Endothelial cell of umbilical vein (primary cell): Measurements from ENCODE around the gene CLN6. TPM values are rescaled to one million over a fixed set of nuclear protein-coding genes. Genes with fewer than 3 reads are reported as not detected.

Source experiments
- BruUV-seq: library from RNA; stranded (reverse); fragments of 400-500 nt; replicated peaks from 2 replicates; lab custom pipeline; 2021; lab: Mats Ljungman, UMichigan
- CTCF ChIA-PET: fragments of 300-600, 350-600 bp; sonication (Branson Sonifier 250); formaldehyde crosslinking; loops from one replicate; lab custom pipeline; 2021; ENCODE audit warnings: antibody characterized with exemption, inconsistent platforms; lab: Charles Lee
- POLR2A ChIA-PET: fragments of 300-600, 350-600 bp; sonication (Branson Sonifier 250); formaldehyde crosslinking; loops from one replicate; lab custom pipeline; 2021; ENCODE audit warnings: antibody characterized with exemption, inconsistent platforms; lab: Charles Lee
- DNase-seq: peaks from one replicate; pipeline ENCODE4 v3.0.0-alpha.2; 2011; ENCODE audit warnings: low read depth, low spot score
- FAIRE-seq: peaks from 2 replicates; lab custom pipeline; 2011; peaks lifted over from hg19 to GRCh38; lab: Jason Lieb, UNC
- H2AFZ ChIP-seq: 2 replicates; pipeline ENCODE4 v1.6.0; 2012; ENCODE audit warnings: low read depth, low read length, control low read depth, inconsistent platforms
- H3K27ac ChIP-seq: 2 replicates; pipeline ENCODE4 v1.5.1; 2011; ENCODE audit warnings: low read depth, mild to moderate bottlenecking, control low read depth, low read length, moderate library complexity; ENCODE audit not compliant: insufficient read depth
- H3K27me3 ChIP-seq, 2 experiments: 2 replicates each; pipeline versions ENCODE4 v1.6.0 to v1.6.1; 2011; ENCODE audit warnings: low read length in 2 of 2, mixed read lengths in 1 of 2; ENCODE audit not compliant: control insufficient read depth in 2 of 2, insufficient read depth in 2 of 2
- H3K36me3 ChIP-seq, 2 experiments: 2 replicates in 1 of 2; 3 replicates in 1 of 2; pipeline ENCODE4 v1.5.1; 2011; ENCODE audit warnings: low read length in 2 of 2, mild to moderate bottlenecking in 1 of 2, moderate library complexity in 1 of 2; ENCODE audit not compliant: control insufficient read depth in 2 of 2, insufficient read depth in 2 of 2; ENCODE audit errors: extremely low read depth in 1 of 2
- H3K4me1 ChIP-seq: 3 replicates; pipeline ENCODE4 v1.5.1; 2011; ENCODE audit warnings: mild to moderate bottlenecking, low read length; ENCODE audit not compliant: control insufficient read depth, insufficient read depth; ENCODE audit errors: extremely low read depth
- H3K4me2 ChIP-seq: 2 replicates; pipeline ENCODE4 v1.6.1; 2011; ENCODE audit warnings: low read length, control low read depth, mixed read lengths; ENCODE audit not compliant: insufficient read depth
- H3K4me3 ChIP-seq, 3 experiments: fragments of 200-600 bp in 1 of 3; sonication (generic), shearing (Covaris generic) in 1 of 3; replicated peaks in 1 of 3; 2 replicates each; pipeline ENCODE4 v1.5.1; 2011 to 2016; ENCODE audit warnings: control low read depth in 3 of 3, low read length in 3 of 3, mild to moderate bottlenecking in 2 of 3, inconsistent platforms in 1 of 3, low read depth in 1 of 3, moderate library complexity in 1 of 3; ENCODE audit not compliant: insufficient read depth in 1 of 3
- H3K79me2 ChIP-seq: 2 replicates; pipeline ENCODE4 v1.6.0; 2012; ENCODE audit warnings: low read length, inconsistent platforms; ENCODE audit not compliant: control insufficient read depth, insufficient read depth
- H3K9ac ChIP-seq: replicated peaks from 2 replicates; pipeline ENCODE3; 2011; ENCODE audit warnings: low read length, control low read depth; ENCODE audit not compliant: insufficient read depth; ENCODE audit errors: extremely low read depth
- H3K9me1 ChIP-seq: replicated peaks from 3 replicates; pipeline ENCODE4 v1.6.0; 2011; ENCODE audit warnings: mild to moderate bottlenecking, low read length; ENCODE audit not compliant: control insufficient read depth, insufficient read depth; ENCODE audit errors: extremely low read depth
- H3K9me3 ChIP-seq: replicated peaks from 2 replicates; pipeline ENCODE4 v1.5.1; 2012; ENCODE audit warnings: low read length, inconsistent platforms; ENCODE audit not compliant: control insufficient read depth, insufficient read depth
- H4K20me1 ChIP-seq: replicated peaks from 2 replicates; pipeline ENCODE3; 2011; ENCODE audit warnings: mild to moderate bottlenecking, low read length; ENCODE audit not compliant: control insufficient read depth, insufficient read depth; ENCODE audit errors: extremely low read depth
- EZH2 ChIP-seq: IDR thresholded peaks from 2 replicates; pipeline ENCODE4 v1.6.1; 2012; ENCODE audit warnings: borderline replicate concordance, low read depth, mild to moderate bottlenecking, moderate library complexity, low read length, inconsistent platforms; ENCODE audit not compliant: severe bottlenecking
- FOS ChIP-seq: IDR thresholded peaks from 2 replicates; pipeline ENCODE4 v1.6.1; 2011; ENCODE audit warnings: mild to moderate bottlenecking, low read length, moderate library complexity, borderline replicate concordance; ENCODE audit not compliant: insufficient read depth
- GATA2 ChIP-seq: IDR thresholded peaks from 2 replicates; pipeline ENCODE4 v1.7.0; 2011; ENCODE audit warnings: low read depth, mild to moderate bottlenecking, moderate library complexity, mixed read lengths, low read length; ENCODE audit not compliant: insufficient read length, insufficient read depth
- JUN ChIP-seq: IDR thresholded peaks from 2 replicates; pipeline ENCODE4 v1.6.1; 2011; ENCODE audit warnings: borderline replicate concordance, low read depth; ENCODE audit not compliant: insufficient read length, insufficient read depth
- MYC ChIP-seq: IDR thresholded peaks from one replicate; pipeline ENCODE4 v1.6.1; 2011; ENCODE audit warnings: mild to moderate bottlenecking, low read depth, low read length
- POLR2A ChIP-seq: IDR thresholded peaks from 2 replicates; pipeline ENCODE4 v1.6.1; 2012; ENCODE audit warnings: low read depth, mild to moderate bottlenecking, control low read depth, low read length
- POLR2AphosphoS5 ChIP-seq: IDR thresholded peaks from 2 replicates; pipeline ENCODE4 v1.6.1; 2012; ENCODE audit warnings: low read depth, mild to moderate bottlenecking, control low read depth, low read length, moderate library complexity; ENCODE audit not compliant: insufficient read depth
- dilution Hi-C: fragments of 300-500 bp; cut with MboI; formaldehyde crosslinking; loops from one replicate; pipeline ENCODE4 v1.15.0; 2019; ENCODE audit warnings: low sequenced_read_pairs; ENCODE audit not compliant: extremely low pct_ligation_motif_present
- intact Hi-C: fragments of 100-400 bp; cut with micrococcal nuclease; formaldehyde crosslinking; loops from one replicate; pipeline ENCODE4 v1.10.0; 2022
- polyA plus RNA-seq, 4 experiments: library from polyadenylated mRNA; depleted of rRNA in 3 of 4; stranded (reverse) in 3 of 4; unstranded in 1 of 4; fragments of >200 nt; gene quantifications; 2 replicates each; pipeline versions ENCODE4 v1.2.1 to v1.2.3, GENCODE V29; 2011 to 2012; ENCODE audit warnings: missing spikeins in 1 of 4
- total RNA-seq: library from RNA; stranded (reverse); gene quantifications from 2 replicates; pipeline ENCODE4 v1.2.3, GENCODE V29; 2021
- TF ChIP-seq, protein P1 (sequence below): IDR thresholded peaks from 2 replicates; pipeline ENCODE4 v1.6.1; 2011; ENCODE audit not compliant: insufficient read depth, insufficient read length
- TF ChIP-seq, protein P2 (sequence below), 2 donors: IDR thresholded peaks; 1 replicate in 1 of 2; 2 replicates in 1 of 2; pipeline ENCODE4 v1.5.1; 2011; ENCODE audit warnings: low read length in 2 of 2, mild to moderate bottlenecking in 2 of 2, moderate library complexity in 2 of 2, control low read depth in 1 of 2, inconsistent platforms in 1 of 2, low read depth in 1 of 2; ENCODE audit not compliant: insufficient read depth in 1 of 2; ENCODE audit errors: extremely low read depth in 1 of 2

The CLN6 gene
- total and polyA plus RNA-seq, 2 donors (not counting 3 experiments of a cell fraction or from before 2014, with no cell fraction given): 53.9 to 75.5 TPM

DNA sequence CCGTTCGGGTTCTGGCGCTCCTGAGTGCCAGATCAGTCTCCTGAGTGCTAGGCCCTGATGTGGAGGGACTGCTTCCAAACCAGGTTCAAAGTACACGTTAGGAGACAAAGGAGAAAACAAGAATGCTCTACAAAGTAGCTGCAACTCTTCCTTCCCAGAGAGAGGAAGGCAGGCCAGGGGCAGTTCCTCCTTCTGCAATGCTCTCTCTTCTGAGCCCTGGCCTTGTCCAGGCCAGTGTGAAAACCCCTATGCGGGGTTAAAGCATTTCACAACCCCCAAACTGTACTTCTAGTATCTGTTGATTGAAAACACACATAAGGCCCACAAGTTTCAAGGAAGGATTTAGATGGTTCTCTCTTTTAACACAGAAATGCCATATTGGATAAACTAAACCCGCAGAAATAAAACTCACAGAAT is 14.7 kb downstream of the CLN6 start:
- Histone ChIP-seq H3K4me3 (no peak overlapping the region), H3K9ac (no peak overlapping the region), H3K4me2 (no peak overlapping the region), H3K36me3 (no peaks in the 10 kb centered on the region), H2AFZ (no peak overlapping the region), H4K20me1 (no peaks in the 10 kb centered on the region), H3K27ac (no peak overlapping the region), H3K27me3 (no peaks in the 10 kb centered on the region), H3K4me1 (no peaks in the 10 kb centered on the region), H3K79me2 (peaks cover 25% of the 10 kb centered on the region), H3K9me1 (no peaks in the 10 kb centered on the region), H3K9me3 (no peaks in the 10 kb centered on the region)
- DNase-seq: no peak
- ChIA-PET POLR2A (no interaction called here), CTCF (no interaction called here)
- BruUV-seq: no TSS peak
- dilution Hi-C loops: no loop called here
- FAIRE-seq: no peak
- no peak for TF ChIP-seq EZH2
- TF ChIP-seq GATA2: no peak
- no peak for TF ChIP-seq FOS
- TF ChIP-seq JUN: no peak
- no peak for TF ChIP-seq MYC
- TF ChIP-seq, protein P1, sequence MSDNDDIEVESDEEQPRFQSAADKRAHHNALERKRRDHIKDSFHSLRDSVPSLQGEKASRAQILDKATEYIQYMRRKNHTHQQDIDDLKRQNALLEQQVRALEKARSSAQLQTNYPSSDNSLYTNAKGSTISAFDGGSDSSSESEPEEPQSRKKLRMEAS: no peak
- TF ChIP-seq POLR2A: no peak
- TF ChIP-seq POLR2AphosphoS5: no peak
- TF ChIP-seq, protein P2, sequence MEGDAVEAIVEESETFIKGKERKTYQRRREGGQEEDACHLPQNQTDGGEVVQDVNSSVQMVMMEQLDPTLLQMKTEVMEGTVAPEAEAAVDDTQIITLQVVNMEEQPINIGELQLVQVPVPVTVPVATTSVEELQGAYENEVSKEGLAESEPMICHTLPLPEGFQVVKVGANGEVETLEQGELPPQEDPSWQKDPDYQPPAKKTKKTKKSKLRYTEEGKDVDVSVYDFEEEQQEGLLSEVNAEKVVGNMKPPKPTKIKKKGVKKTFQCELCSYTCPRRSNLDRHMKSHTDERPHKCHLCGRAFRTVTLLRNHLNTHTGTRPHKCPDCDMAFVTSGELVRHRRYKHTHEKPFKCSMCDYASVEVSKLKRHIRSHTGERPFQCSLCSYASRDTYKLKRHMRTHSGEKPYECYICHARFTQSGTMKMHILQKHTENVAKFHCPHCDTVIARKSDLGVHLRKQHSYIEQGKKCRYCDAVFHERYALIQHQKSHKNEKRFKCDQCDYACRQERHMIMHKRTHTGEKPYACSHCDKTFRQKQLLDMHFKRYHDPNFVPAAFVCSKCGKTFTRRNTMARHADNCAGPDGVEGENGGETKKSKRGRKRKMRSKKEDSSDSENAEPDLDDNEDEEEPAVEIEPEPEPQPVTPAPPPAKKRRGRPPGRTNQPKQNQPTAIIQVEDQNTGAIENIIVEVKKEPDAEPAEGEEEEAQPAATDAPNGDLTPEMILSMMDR (IDR thresholded peaks at IDR 0.05; ENCODE audit: extremely low read depth in 1 of 2, insufficient read depth in 1 of 2, low read depth in 1 of 2, low read length in 2 of 2): no peak
- intact Hi-C loops: no loop called here
